Right ventricle myocardium superior (tissue), 1 donor: ENCODE data around the gene PLCD4. TPM values are rescaled to one million over a fixed set of nuclear protein-coding genes. Genes with fewer than 3 reads are reported as not detected.

Experiments
- ATAC-seq: fragments of 200-7000 bp; cut with Tn5 transposase; one replicate; pipeline ENCODE4 v1.9.1; 2020; ENCODE audit warnings: mild to moderate bottlenecking; ENCODE audit not compliant: poor library complexity
- DNase-seq: peaks from one replicate; pipeline ENCODE4 v3.0.0-alpha.2; 2020
- intact Hi-C: fragments of 100-400 bp; cut with DNase I; formaldehyde crosslinking; loops from one replicate; pipeline ENCODE4 v1.11.2; 2022
- total RNA-seq: library from RNA; stranded (reverse); fragmentation: NEBNext Ultra II Directional; extraction: Animal tissue kit (Norgen Biotek cat#: 25700); gene quantifications from one replicate; pipeline ENCODE4 v1.2.1, GENCODE V29; 2021
- donor health status: DM: no; HTN: yes; CAD: no; lungs with severe emphysema.

The PLCD4 gene
- total RNA-seq, 1 donor from 2014 or later, result 0.62 TPM

GRCh38 chr2:218658671-218659257, 51.1 kb downstream of the PLCD4 start:
- ATAC-seq, result no peak
- intact Hi-C loops, result loop anchor here (10.0 kb wide), 1 partner anchor 94 kb away; the partner anchor contains the start of genes CNOT9 and USP37

GRCh38 chr2:218659258-218659987, 51.7 kb downstream of the PLCD4 start, which contains the start of the genes BCS1L and ZNF142:
BCS1L (plus strand) TSS chr2:218659683; CDS start chr2:218660988, 1,305 bp downstream.
ZNF142 (minus strand) TSS chr2:218659623; CDS start chr2:218656429, 3,194 bp downstream.
- intact Hi-C loops, result loop anchor here (10.0 kb wide), 1 partner anchor 95 kb away; the partner anchor contains the start of genes CNOT9 and USP37
- peak; percentile 96 for ATAC-seq

More at GRCh38 chr2:218658671-218659257, 51.1 kb downstream of the PLCD4 start:
- no peak for DNase-seq

GRCh38 chr2:218659988-218660358, 52.3 kb downstream of the PLCD4 start:
- DNase-seq (no peak), ATAC-seq (no peak)
- intact Hi-C loops, result loop anchor here (10.0 kb wide), 1 partner anchor 95 kb away; the partner anchor contains the start of genes CNOT9 and USP37

More at GRCh38 chr2:218659258-218659987, 51.7 kb downstream of the PLCD4 start, which contains the start of the genes BCS1L and ZNF142:
- peak; percentile 96 for DNase-seq

GRCh38 chr2:218662377-218662776, 54.7 kb downstream of the PLCD4 start:
- DNase-seq, result no peak
- no peak for ATAC-seq
- intact Hi-C loops, result no loop called here

- intact Hi-C loops, result no loop called here
- DNase-seq (no peak), ATAC-seq (no peak)
Observed at GRCh38 chr2:218662827-218663226, 55.1 kb downstream of the PLCD4 start.

- ATAC-seq, result no peak
- intact Hi-C loops, result no loop called here
- DNase-seq, result no peak
Observed at GRCh38 chr2:218663901-218664300, 56.2 kb downstream of the PLCD4 start.

- no peak for ATAC-seq
- intact Hi-C loops, result no loop called here
Observed at GRCh38 chr2:218664653-218665052, 57.0 kb downstream of the PLCD4 start.

GRCh38 chr2:218671097-218671653, 63.5 kb downstream of the PLCD4 start:
- intact Hi-C loops, result no loop called here
- ATAC-seq (no peak), DNase-seq (no peak)

More at GRCh38 chr2:218664653-218665052, 57.0 kb downstream of the PLCD4 start:
- DNase-seq, result no peak

GRCh38 chr2:218671654-218672566, 64.2 kb downstream of the PLCD4 start, which contains the start of the genes RNF25 and STK36:
RNF25 (minus strand) TSS chr2:218672002; CDS start chr2:218671970, 32 bp downstream.
STK36 (plus strand) TSS chr2:218672086; CDS start chr2:218672830, 744 bp downstream.
- DNase-seq, result peak; percentile 89
- peak; percentile 97 for ATAC-seq
- intact Hi-C loops, result no loop called here

GRCh38 chr2:218679119-218679518, 71.4 kb downstream of the PLCD4 start:
- no peak for DNase-seq
- ATAC-seq, result peak; percentile 46
- intact Hi-C loops, result no loop called here

- no peak for ATAC-seq
- no peak for DNase-seq
- intact Hi-C loops, result no loop called here
Observed at GRCh38 chr2:218680061-218680460, 72.4 kb downstream of the PLCD4 start.

Other genes with a start within 250 kb of the PLCD4 start
- gene SLC11A1, start 225.6 kb upstream of the PLCD4 start, total RNA-seq, result 4.4 TPM
- 85.1 TPM for gene CTDSP1, start 208.0 kb upstream of the PLCD4 start, total RNA-seq
- not detected for gene VIL1, start 188.8 kb upstream of the PLCD4 start, total RNA-seq
- 5.9 TPM for gene USP37, start 39.5 kb upstream of the PLCD4 start, total RNA-seq
- 17.7 TPM for gene CNOT9, start 39.1 kb upstream of the PLCD4 start, total RNA-seq
- 20.5 TPM for gene ZNF142, start 51.7 kb downstream of the PLCD4 start, total RNA-seq
- 47.6 TPM for gene BCS1L, start 51.8 kb downstream of the PLCD4 start, total RNA-seq
- gene RNF25, start 64.1 kb downstream of the PLCD4 start, total RNA-seq, result 12.4 TPM
- 3.9 TPM for gene STK36, start 64.2 kb downstream of the PLCD4 start, total RNA-seq
- 5.6 TPM for gene TTLL4, start 102.9 kb downstream of the PLCD4 start, total RNA-seq
- 10.5 TPM for gene CYP27A1, start 174.2 kb downstream of the PLCD4 start, total RNA-seq
- gene PRKAG3, start 223.9 kb downstream of the PLCD4 start, total RNA-seq, result not detected